GM13977 (cell line): ENCODE data around the gene PROS1.
"Not testable (repeated sequence)": the region's sequence is repeated elsewhere in the genome, so short reads cannot be mapped to it uniquely, and the experiment has no call there.

Experiments
- DNase-seq: peaks from one replicate; pipeline ENCODE4 v3.0.0; 2012; ENCODE audit warnings: low spot score
- in situ Hi-C: fragments of 300-500 bp; cut with MboI; formaldehyde crosslinking; loops from one replicate; pipeline ENCODE4 v1.12.0; 2022; ENCODE audit warnings: low sequenced_read_pairs, low pct_unique_long_range_greater_than_20kb, mixed read lengths, inconsistent platforms; ENCODE audit not compliant: unreplicated experiment
- TF ChIP-seq, protein P1 (sequence below): IDR thresholded peaks from 2 replicates; pipeline ENCODE4 v1.5.1; 2012; ENCODE audit warnings: mild to moderate bottlenecking, control low read depth; ENCODE audit not compliant: insufficient read depth; ENCODE audit errors: extremely low read depth, missing control alignments

Gene PROS1

GRCh38 chr3:93924491-93924890 lies 49.2 kb downstream of the PROS1 start:
- no peak for DNase-seq
- in situ Hi-C loops: no loop called here
- TF ChIP-seq, protein P1, sequence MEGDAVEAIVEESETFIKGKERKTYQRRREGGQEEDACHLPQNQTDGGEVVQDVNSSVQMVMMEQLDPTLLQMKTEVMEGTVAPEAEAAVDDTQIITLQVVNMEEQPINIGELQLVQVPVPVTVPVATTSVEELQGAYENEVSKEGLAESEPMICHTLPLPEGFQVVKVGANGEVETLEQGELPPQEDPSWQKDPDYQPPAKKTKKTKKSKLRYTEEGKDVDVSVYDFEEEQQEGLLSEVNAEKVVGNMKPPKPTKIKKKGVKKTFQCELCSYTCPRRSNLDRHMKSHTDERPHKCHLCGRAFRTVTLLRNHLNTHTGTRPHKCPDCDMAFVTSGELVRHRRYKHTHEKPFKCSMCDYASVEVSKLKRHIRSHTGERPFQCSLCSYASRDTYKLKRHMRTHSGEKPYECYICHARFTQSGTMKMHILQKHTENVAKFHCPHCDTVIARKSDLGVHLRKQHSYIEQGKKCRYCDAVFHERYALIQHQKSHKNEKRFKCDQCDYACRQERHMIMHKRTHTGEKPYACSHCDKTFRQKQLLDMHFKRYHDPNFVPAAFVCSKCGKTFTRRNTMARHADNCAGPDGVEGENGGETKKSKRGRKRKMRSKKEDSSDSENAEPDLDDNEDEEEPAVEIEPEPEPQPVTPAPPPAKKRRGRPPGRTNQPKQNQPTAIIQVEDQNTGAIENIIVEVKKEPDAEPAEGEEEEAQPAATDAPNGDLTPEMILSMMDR: no peak

DNA sequence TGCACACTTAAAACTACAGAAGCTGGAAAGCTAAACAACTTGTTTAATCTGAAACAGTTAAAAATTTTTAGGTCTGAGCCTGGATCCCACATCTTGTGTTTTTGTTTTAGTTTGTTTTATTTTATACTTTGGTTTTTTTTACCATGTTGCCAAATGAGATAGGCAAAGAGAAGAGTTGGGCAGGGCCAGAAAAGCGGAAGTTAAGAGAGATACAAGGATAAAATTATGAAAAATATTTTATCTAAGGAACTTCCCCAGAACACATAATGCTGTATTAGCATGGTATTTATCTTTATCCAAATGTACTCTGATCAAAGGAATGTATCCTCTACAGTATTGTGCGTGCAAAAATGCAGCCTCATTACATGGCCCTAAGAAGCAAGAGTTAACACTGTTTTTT lies 50.7 kb downstream of the PROS1 start:
- in situ Hi-C loops: no loop called here
- TF ChIP-seq, protein P1: no peak
- no peak for DNase-seq

GRCh38 chr3:93917546-93918029 lies 56.1 kb downstream of the PROS1 start:
- DNase-seq: not testable (repeated sequence)

DNA sequence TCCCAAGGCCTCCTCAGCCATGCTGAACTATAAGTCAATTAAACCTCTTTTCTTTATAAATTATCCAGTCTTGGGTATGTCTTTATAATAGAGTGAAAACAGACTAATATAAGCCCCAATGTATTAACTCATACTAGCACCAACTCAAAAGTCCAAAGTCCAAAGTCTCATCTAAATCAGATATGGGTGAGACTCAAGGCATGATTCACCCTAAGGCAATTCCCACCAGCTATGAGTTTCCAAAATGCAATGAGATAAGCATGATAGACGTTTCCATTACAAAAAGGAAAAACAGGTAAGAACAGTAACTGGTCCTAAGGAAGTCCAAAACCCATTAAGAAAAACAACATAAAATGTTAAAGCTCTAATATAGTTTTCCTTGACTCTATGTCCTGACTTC lies 60.1 kb downstream of the PROS1 start:
- in situ Hi-C loops, DNase-seq: not testable (repeated sequence)

More at GRCh38 chr3:93917546-93918029, 56.1 kb downstream of the PROS1 start:
- in situ Hi-C loops: not testable (repeated sequence)

DNA sequence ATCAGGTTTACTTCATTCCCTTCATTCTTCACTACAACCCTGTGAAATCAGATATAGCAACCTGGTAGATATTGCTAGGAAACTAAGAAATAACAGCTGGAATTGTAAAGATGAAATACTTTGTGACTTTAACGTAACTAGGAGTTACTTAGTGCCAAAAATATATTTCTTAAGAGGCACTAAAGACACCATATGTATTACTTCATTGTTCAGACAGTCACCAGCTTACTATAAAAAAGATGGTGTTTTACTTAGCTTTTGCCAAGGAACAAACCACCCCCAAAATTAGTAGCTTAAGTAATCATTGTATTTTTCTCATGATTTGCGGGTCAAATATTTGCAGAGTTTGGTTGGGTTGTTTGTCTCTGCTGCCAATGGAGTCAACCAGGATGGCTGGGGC lies 62.5 kb downstream of the PROS1 start:
- in situ Hi-C loops: no loop called here

GRCh38 chr3:93910097-93910496 lies 63.6 kb downstream of the PROS1 start:
- DNase-seq: no peak
- in situ Hi-C loops: no loop called here
- TF ChIP-seq, protein P1: no peak

More for the DNA sequence above, 62.5 kb downstream of the PROS1 start:
- no peak for DNase-seq
- TF ChIP-seq, protein P1: no peak

- in situ Hi-C loops: no loop called here
- TF ChIP-seq, protein P1: no peak
Measured at GRCh38 chr3:93907132-93907531, 66.6 kb downstream of the PROS1 start.

GRCh38 chr3:93906245-93906644 lies 67.5 kb downstream of the PROS1 start:
- DNase-seq: no peak
- in situ Hi-C loops: no loop called here
- TF ChIP-seq, protein P1: no peak

More at GRCh38 chr3:93907132-93907531, 66.6 kb downstream of the PROS1 start:
- DNase-seq: no peak
